GM19324 (cell line): ENCODE results near the gene OR5K4.
"Not testable (repeated sequence)": the region's sequence is repeated elsewhere in the genome, so short reads cannot be mapped to it uniquely, and the experiment has no call there.

Source experiments
- ATAC-seq: cut with Tn5 transposase; IDR thresholded peaks from one replicate; pipeline ENCODE4 v1.9.1; 2021; ENCODE audit warnings: mild to moderate bottlenecking, moderate library complexity; ENCODE audit not compliant: unreplicated experiment, low FRiP score

Gene OR5K4

GRCh38 chr3:98367464-98368246 lies 14.0 kb downstream of the OR5K4 start:
- ATAC-seq: no peak

GRCh38 chr3:98371186-98371585 lies 17.5 kb downstream of the OR5K4 start:
- ATAC-seq: no peak

- no peak for ATAC-seq
Measured at GRCh38 chr3:98371853-98372252, 18.2 kb downstream of the OR5K4 start.

- ATAC-seq: no peak
Measured at GRCh38 chr3:98372445-98372844, 18.8 kb downstream of the OR5K4 start.

GRCh38 chr3:98376631-98377030 lies 23.0 kb downstream of the OR5K4 start:
- no peak for ATAC-seq

GRCh38 chr3:98388147-98388546 lies 34.5 kb downstream of the OR5K4 start:
- no peak for ATAC-seq

GRCh38 chr3:98390366-98390765 lies 36.7 kb downstream of the OR5K4 start, which contains the start of gene OR5K3:
OR5K3 (plus strand) TSS chr3:98390666; CDS start chr3:98390666, 0 bp downstream.
- ATAC-seq: no peak

GRCh38 chr3:98395101-98395500 lies 41.4 kb downstream of the OR5K4 start:
- ATAC-seq: no peak

- ATAC-seq: not testable (repeated sequence)
Measured at GRCh38 chr3:98396482-98396881, 42.8 kb downstream of the OR5K4 start.

- no peak for ATAC-seq
Measured at GRCh38 chr3:98398513-98398912, 44.9 kb downstream of the OR5K4 start.

GRCh38 chr3:98402507-98402906 lies 48.9 kb downstream of the OR5K4 start:
- no peak for ATAC-seq

GRCh38 chr3:98404010-98404409 lies 50.4 kb downstream of the OR5K4 start:
- ATAC-seq: no peak
